HG03159 (cell line): ENCODE data around the gene KLHL26.
"Not testable (repeated sequence)": the region's sequence is repeated elsewhere in the genome, so short reads cannot be mapped to it uniquely, and the experiment has no call there.

ENCODE experiments used
- ATAC-seq: cut with Tn5 transposase; IDR thresholded peaks from one replicate; pipeline ENCODE4 v1.9.1; 2021; ENCODE audit warnings: mild to moderate bottlenecking, moderate library complexity; ENCODE audit not compliant: unreplicated experiment

The KLHL26 gene

DNA sequence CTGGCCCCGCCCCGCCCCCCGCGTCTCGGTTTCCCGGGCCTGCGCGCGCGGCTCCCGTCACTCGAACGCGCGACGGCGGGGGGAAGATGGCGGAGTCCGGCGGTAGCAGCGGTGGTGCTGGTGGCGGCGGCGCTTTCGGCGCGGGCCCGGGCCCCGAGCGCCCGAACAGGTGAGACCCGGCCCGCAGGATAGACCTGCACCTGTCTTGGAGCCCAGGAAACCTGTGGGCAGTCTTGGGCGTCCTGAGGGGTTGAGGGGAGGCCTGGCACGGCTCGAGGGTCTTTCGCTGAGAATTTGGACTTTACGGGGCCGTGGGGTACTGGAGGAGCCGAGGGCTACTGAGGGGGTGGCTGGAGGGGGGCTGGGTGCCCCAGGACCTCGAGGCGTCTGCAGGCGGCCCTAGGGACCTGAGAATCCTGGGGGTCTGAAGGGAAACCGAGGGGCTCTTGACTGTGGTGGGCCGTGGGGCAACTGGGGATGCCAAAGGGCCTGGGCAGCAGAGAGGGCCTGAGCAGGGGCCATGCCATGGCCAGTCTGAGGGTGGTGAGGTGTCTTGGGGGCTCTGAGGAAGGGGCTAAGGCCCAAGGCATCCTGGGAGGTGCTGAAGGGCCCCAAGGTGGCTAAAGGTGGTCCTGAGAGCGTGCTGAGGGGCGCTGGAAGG is at the start of gene KLHL26:
Gene KLHL26 (plus strand): TSS at position 60 of the 661 bp plus-strand sequence. CDS start 27 bp downstream, at position 87.
- ATAC-seq: no peak

- no peak for ATAC-seq
These were observed 49.3 kb upstream of the KLHL26 start for GRCh38 chr19:18587561-18587960.

DNA sequence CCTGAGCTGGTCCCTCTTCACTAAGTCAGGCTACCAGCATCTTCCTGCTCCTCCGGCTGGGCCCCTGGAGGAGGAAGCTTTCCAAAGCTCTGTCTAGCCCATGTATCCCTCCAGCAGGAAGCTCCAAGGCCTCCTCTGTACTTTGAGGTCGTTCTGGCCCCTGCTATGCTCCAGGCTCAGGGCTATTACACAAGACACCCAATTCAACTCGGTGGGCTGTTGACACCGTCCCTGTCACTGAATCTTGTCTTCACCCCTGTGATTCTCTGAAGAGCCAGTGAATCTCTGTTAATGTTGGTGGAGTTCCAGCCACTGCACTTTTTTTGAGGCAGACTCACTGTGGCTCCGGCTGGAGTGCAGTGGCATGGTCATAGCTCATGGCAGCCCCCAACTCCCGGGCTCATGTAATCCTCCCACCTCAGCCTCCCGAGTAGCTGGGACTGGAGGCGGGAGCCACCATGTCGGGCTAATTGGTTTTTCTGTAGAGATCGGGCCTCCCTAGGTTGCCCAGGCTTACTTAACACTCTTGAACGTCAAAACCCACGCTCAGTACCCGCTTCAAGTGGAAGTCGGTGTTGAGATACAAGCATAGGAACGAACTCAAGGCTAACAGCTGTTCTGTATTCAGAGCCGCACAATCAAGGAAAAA is 48.7 kb upstream of the KLHL26 start:
- ATAC-seq: peak; percentile 7

DNA sequence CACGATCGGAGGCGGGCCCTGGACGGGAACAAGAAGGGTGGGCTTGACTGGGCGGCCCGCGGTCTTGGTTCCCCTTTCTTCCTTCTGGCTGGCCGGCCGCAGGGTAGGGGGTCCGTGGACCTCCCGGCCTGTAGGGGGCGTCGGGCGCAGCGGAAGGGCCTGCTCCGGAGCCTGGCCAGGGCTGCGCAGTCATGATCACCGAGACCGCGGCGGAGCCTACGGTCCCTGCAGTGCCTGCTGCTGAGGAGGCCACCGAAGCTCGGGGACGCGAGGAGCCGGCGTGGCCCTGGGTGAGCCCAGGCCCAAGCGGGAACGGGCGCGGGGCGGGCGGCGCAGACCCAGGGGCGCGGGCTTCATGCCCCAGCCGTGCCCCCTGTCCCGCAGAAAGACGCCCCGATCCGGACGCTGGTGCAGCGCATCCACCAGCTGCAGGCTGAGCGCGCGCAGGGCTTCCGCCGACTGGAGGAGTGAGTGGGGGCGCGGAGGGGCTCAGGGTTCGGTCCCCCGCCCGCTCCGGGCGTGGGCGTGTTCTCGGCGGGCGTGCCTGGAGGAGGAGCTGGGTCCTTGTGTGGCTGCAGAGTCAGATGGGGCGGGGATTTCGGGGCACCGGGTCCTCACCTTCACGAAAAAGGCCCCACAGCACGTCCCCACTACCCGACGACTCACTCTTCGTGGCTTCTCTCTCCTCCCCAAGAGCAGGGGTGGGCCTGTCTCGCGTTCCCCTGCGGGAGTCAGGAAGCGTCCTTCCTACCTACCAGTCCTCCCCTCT is 48.0 kb upstream of the KLHL26 start, which contains the start of gene REX1BD:
Gene REX1BD (plus strand): TSS at position 188 of the 769 bp plus-strand sequence. CDS start 4 bp downstream, at position 192.
- ATAC-seq: peak; percentile 70

- peak; percentile 29 for ATAC-seq
These were observed 47.2 kb upstream of the KLHL26 start for GRCh38 chr19:18589380-18590272.

DNA sequence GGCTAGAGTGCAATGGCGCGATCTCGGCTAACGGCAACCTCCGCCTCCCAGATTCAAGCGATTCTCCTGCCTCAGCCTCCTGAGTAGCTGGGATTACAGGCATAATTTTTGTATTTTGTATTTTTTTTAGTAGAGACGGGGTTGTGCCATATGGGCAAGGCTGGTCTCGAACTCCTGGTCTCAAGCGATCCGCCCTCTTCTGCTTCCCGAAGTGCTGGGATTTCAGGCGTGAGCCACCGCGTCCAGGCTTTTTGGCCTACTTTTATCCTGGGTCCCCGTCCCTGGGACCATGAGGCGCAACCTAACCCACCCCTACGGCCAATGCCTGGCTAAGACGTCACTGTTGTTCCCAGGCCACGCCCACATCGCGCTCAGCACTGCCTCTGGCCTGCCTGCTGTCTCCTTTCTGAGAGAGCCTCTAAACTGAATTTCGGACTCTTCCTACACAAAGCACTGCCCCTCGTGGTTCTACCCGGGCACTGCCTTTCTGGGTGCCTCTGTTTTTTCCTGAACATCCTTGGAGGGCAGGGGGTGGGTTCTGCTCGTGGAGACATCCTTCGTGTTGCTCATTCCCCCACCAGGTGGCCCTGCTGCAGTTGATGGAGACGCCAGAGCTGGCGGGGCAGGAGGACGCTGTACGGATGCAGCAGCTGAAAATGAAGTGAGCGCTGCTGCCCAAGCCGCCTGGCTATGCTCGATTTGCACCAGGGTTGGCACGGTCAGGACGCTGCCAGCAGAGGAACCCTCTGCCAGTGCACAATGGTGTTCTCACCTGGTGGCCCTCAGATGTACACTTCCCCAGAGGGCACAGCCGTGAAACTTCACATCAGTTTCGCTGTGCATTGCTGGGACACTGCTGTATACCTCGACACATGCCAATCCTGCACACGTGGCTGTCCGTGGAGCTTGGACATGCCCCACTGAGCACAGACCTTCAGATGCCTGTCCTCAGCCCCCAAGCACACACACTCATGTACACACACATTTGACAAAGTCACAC is 46.3 kb upstream of the KLHL26 start:
- no peak for ATAC-seq

GRCh38 chr19:18591735-18592385 is 45.0 kb upstream of the KLHL26 start:
- no peak for ATAC-seq

DNA sequence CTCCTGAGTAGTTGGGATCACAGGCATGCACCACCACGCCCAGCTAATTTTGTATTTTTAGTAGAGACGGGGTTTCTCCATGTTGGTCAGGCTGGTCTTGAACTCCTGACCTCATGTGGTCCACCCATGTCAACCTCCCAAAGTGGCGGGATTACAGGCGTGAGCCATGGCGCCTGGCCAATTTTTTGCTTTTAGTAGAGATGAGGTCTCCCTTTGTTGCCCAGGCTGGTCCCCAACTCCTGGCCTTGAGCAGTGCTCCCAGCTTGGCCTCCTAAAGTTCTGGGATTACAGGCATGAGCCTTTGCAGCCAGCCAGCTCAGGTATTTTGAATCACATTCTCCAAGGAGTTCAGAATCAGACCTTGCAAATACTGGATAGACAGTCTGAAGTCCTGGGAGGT is 44.1 kb upstream of the KLHL26 start:
- ATAC-seq: not testable (repeated sequence)

DNA sequence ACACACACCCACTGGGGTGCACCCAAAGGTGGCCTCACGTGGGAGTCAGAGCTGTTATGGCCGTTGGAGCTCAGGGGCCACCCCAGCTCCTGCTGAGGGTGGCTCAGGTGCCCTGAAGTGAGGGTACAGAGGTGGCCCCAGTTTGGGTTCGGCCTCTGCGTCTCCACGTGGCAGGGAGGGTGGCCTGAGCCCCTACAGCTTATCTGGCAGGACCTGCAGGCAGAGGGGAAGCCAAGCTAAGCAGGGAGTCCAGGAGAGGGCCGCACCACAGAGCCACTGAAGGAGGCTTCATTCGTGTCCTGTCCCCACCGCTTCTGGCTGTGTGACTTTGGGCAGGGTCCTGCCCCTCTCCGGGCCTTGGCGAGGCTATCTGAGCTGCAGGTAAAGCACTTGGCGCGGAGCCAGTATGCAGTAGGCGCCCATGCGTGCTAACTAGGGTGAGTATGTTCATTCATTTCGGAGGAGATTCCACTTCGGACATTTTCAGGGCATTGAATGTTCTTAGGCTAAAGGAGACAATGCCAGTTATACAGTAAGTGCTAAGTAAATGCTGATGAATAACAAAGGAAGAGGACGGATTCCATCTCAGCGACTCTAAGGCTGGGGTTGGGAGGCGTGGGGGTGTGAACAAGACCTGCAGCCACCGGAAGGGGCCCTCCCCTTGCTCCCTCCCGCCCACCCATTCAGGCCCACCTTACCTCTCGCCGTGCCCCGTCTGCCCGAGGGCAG is 43.3 kb upstream of the KLHL26 start:
- no peak for ATAC-seq

- no peak for ATAC-seq
These were observed 42.6 kb upstream of the KLHL26 start for GRCh38 chr19:18594096-18594823.

DNA sequence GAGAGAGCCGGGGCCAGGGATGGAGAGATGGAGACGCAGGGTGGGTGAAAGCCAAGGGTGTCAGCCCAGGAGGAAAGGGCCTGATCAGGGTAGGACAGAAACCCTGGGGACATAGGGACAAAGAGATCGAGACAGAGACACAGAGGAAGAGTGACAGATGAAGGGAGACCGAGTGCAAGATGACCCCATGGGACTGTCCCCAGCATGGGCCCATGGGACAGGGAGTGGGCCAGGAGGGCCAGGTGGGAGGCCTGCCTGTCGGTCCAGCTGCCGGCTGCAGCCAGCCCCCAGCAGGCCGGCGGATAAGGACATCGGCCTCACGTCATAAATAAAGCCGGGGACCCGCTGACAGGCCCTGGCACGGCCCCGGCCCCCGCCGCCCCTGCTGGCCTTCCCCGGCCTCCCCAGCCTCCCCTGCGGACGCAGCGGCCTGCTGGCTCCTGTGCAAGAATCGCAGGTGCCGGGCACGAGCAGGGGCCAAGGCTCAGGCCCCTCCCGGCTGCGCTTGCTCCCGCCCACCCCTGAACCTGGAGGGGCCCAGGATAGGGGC is 41.9 kb upstream of the KLHL26 start:
- no peak for ATAC-seq

DNA sequence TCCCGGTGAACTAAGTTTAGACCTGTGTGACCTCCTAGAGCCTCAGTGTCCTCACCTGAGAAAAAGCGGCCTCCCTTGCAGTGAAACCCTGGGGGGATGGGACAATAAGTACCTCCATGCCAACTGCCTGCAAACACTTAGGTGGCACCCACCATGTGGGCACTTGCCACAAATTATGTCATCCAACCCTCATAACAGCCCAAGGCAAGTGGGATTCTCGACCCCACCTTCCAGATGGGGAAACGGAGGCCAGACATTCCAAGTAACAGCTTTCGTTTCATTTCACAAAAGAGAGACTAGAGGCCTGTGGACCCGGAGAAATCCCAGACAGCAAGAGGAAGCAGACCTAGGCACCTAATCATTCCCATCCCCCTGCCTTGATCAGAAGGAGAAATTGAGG is 41.4 kb upstream of the KLHL26 start:
- ATAC-seq: no peak

DNA sequence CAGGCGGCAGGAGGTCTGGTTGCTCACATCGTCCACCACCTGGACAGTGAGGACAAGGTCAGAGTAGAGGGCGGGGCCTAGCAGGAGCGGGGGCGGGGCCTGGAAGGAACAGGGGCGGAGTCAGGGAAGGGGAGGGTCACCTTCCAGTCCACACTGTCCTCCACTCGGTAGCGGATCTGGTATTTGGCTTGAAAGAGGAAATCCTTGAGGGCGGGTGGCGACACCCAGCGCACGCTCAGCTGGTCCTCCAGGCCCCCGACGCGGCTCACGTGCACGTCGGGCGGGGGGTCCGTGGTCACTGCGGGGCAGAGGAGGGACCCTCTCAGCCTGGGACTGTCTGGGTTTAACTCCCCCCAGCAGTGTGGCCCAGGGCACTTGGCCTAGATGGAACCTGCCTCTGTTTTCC is 40.1 kb upstream of the KLHL26 start:
- no peak for ATAC-seq

- ATAC-seq: no peak
These were observed 38.8 kb upstream of the KLHL26 start for GRCh38 chr19:18597809-18598660.

DNA sequence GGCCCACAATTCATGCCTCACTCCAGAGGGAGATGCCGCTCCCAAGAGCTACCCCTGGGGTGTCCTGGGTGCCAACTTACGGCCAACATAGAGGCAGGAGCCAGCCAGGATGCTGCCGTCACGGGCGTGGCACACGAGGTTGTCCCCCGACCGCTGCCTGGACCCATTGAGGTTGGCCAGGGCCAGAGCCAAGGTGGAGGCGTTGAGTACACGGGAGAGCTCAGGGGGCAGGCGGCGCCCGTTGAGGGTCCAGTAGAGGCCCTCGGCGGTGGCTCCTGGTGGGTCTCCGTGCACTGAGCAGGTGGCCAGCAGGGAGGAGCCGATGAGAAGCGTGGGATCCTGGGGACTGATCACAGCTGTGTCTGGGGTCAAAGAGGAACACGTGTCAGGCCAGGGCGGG is 37.3 kb upstream of the KLHL26 start:
- no peak for ATAC-seq

DNA sequence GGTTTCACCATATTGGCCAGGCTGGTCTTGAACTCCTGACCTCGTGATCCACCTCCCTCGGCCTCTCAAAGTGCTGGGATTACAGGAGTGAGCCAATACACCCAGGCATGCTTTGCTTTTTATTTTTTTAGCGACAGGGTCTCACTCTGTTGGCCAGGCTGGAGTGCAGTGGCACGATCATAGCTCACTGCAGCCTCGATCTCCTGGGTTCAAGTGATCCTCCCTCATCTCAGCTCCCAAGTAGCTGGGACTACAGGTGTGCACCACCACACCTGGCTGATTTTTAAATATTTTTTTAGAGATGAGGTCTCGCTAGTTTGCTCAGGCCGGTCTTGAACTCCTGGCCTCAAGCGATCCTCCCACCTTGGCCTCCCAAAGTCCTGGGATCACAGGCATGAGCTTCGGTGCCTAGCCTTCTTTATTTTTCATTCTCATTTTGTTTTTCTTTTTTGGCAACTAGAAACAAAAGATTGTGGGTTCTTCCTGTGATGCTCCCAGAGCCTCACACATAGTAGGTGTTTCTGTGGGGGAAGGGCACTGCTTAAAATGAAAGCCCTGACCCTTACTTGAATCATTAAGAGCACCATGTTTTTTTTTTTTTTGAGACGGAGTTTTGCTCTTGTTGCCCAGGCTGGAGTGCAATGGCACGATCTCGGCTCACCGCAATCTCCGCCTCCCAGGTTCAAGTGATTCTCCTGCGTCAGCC is 36.0 kb upstream of the KLHL26 start:
- ATAC-seq: not testable (repeated sequence)
